ENCODE results near the gene CRYZ. TPM values are rescaled to one million over a fixed set of nuclear protein-coding genes. Genes with fewer than 3 reads are reported as not detected.

CRYZ gene
- total and polyA plus RNA-seq, 2 of the 8 experiments (the other 6 are each of a cell fraction or from before 2014, with no cell fraction given): 20.5 to 43.8 TPM

DNA sequence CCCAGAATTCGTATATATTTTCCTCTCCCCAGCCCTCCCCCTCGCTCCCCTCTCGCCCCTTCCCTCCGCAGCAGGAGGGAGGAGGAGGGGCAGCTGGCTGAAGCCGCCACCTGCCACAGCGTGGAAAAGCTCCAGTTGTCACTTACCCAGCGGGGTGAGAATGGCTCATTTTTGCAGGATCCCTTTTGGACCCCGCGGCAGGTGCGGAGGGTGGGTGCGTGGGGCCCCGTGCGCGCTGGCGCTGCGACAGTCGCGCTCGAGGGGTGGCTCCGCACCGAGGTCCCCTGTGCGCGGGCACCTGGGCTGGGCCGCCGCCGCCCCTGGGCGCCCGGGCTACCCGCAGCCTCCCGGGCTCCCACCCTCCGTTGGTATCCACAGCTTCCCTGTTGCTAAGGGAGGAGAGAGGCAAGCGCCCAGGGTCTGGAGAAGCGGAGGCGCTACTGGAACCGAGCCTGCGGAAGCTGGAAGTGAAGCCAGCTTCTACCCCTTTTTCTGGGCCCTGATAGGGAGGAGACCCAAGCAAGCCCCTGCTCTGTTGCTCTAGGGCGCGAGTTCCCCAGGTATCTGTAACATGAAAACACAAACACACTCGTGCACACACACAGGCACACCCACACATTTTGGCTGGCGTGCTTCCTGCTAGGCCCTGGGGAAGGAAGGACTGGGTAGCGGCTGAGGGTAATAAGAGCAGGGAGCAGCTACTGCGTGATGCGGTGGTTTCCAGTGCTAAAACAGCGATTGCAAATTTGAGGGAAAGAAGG lies 59.3 kb downstream of the CRYZ start, which contains the start of gene ERICH3:
ERICH3 (minus strand) TSS at position 442 of the 761 bp plus-strand sequence; CDS start at position 169, 273 bp downstream.
- Histone ChIP-seq H4K91ac (replicated peaks; ENCODE audit: insufficient read length, low read length) (no peak within 1 kb of the TSS), H2BK12ac (ENCODE audit: low read depth, low read length) (no peak within 1 kb of the TSS), H3K23ac (ENCODE audit: insufficient read length) (no peak within 1 kb of the TSS), H3K27ac (ENCODE audit: low read depth, low read length) (no peak within 1 kb of the TSS), H3K9me3 (ENCODE audit: insufficient read depth in 2 of 2, low read depth in 1 of 2, low read length in 1 of 2) (no peaks in the 10 kb centered on the region; a peak in 1 of 4 replicates), H3K4me3 (ENCODE audit: extremely low read depth in 1 of 4, insufficient read depth in 2 of 4, low read depth in 3 of 4, low read length in 4 of 4) (peak within 1 kb of the TSS; percentile 46 to 73 (median 50)), H2BK20ac (ENCODE audit: low read length) (no peak within 1 kb of the TSS), H4K8ac (ENCODE audit: extremely low read depth, insufficient read depth, low read length) (no peak within 1 kb of the TSS), H3K4ac (replicated peaks; ENCODE audit: insufficient read length, low read depth, low read length) (no peak within 1 kb of the TSS), H3K36me3 (ENCODE audit: control insufficient read depth in 2 of 4, insufficient read depth in 4 of 4, low read length in 3 of 4) (no peaks in the 10 kb centered on the region), H3K23me2 (ENCODE audit: low read depth, low read length) (peaks cover 6% of the 10 kb centered on the region), H3K4me2 (ENCODE audit: insufficient read depth in 1 of 2, low read depth in 2 of 2, low read length in 2 of 2) (peak within 1 kb of the TSS; percentile 79 to 88), H3K14ac (ENCODE audit: insufficient read length) (no peak within 1 kb of the TSS), H2BK15ac (ENCODE audit: low read length) (no peak within 1 kb of the TSS), H3K27me3 (replicated peaks in 1 of 4; ENCODE audit: control insufficient read depth in 3 of 4, extremely low read depth in 1 of 4, insufficient read depth in 3 of 4, low read length in 3 of 4) (peaks cover 0 to 22% (median 7%) of the 10 kb centered on the region in 4 experiments; a peak in 6 of 7 replicates), H2BK120ac (replicated peaks; ENCODE audit: low read depth, low read length) (no peak within 1 kb of the TSS), H3K79me2 (ENCODE audit: control insufficient read depth in 1 of 2, insufficient read depth in 2 of 2, low read length in 2 of 2) (no peaks in the 10 kb centered on the region), H2BK5ac (ENCODE audit: low read depth, low read length) (no peak within 1 kb of the TSS), H2AK5ac (ENCODE audit: low read depth, low read length) (no peak within 1 kb of the TSS), H3K9ac (replicated peaks in 1 of 4; ENCODE audit: extremely low read depth in 1 of 4, low read depth in 3 of 4, low read length in 3 of 4) (no peak within 1 kb of the TSS; a peak in 1 of 7 replicates), H3K79me1 (ENCODE audit: low read depth, low read length) (no peaks in the 10 kb centered on the region), H2AFZ (ENCODE audit: low read length) (peak within 1 kb of the TSS; percentile 82), H3K18ac (ENCODE audit: extremely low read depth, low read length) (no peak within 1 kb of the TSS), H3K4me1 (replicated peaks in 1 of 4; ENCODE audit: control insufficient read depth in 3 of 4, insufficient read depth in 4 of 4, low read length in 3 of 4) (peaks cover 0 to 9% (median 6%) of the 10 kb centered on the region in 4 experiments; a peak in 5 of 7 replicates), H4K5ac (ENCODE audit: insufficient read length, low read depth, low read length) (no peak within 1 kb of the TSS), H3K56ac (replicated peaks; ENCODE audit: insufficient read length, low read depth, low read length) (no peak within 1 kb of the TSS), H4K20me1 (replicated peaks in 1 of 2; ENCODE audit: control insufficient read depth in 1 of 2, insufficient read depth in 2 of 2, low read length in 2 of 2) (no peaks in the 10 kb centered on the region)
- DNase-seq (ENCODE audit: low read depth in 1 of 2, low spot score in 2 of 2): peak in 1 of 2 experiments; percentile 62
- TF ChIP-seq ASH2L (IDR thresholded peaks at IDR 0.05; ENCODE audit: low read length): peak; percentile 46
- no peak for TF ChIP-seq KDM5A (IDR thresholded peaks at IDR 0.05; ENCODE audit: low read length)
- TF ChIP-seq CTBP2 (IDR thresholded peaks at IDR 0.05; ENCODE audit: borderline replicate concordance, insufficient read depth, insufficient read length, low read length): no peak
- TF ChIP-seq KDM4A (IDR thresholded peaks at IDR 0.05; ENCODE audit: low read depth, low read length, severe bottlenecking): peak; percentile 93
- peak; percentile 64; the same call in 1 of the 2 replicates for TF ChIP-seq RBBP5 (IDR thresholded peaks at IDR 0.05; ENCODE audit: borderline replicate concordance, low read depth, low read length)
- TF ChIP-seq TCF12 (IDR thresholded peaks at IDR 0.05; ENCODE audit: low read depth, low read length): no peak
- TF ChIP-seq RNF2 (IDR thresholded peaks at IDR 0.05; ENCODE audit: borderline replicate concordance, low read depth, low read length, missing control alignments, poor library complexity, severe bottlenecking): no peak
- FAIRE-seq: no peak
- ChIA-PET POLR2A (ENCODE audit: partially characterized antibody) (no interaction called here), CTCF (ENCODE audit: partially characterized antibody) (interaction anchor here (1.0 to 2.2 kb wide), 5 partner anchors 10 to 60 kb away, joined by 3 to 12 read pairs (median 5); partner anchors contain the start of genes CRYZ and TYW3)
- WGBS, 2 experiments (ENCODE audit: extremely low coverage in 1 of 2, insufficient coverage in 1 of 2, insufficient read length in 1 of 2, insufficient replicate concordance in 2 of 2, low coverage in 1 of 2, low lambda C conversion rate in 2 of 2, missing lambda C conversion rate in 1 of 2): 14% methylated on average over 17 of the region's 44 CpGs; no CpG with 5 or more reads in 1 of the 2 experiments
